Endodermal cell (in vitro differentiated cells): ENCODE measurements around the gene MMD. TPM values are rescaled to one million over a fixed set of nuclear protein-coding genes. Genes with fewer than 3 reads are reported as not detected.

ENCODE experiments used
- DNase-seq: peaks from one replicate; pipeline ENCODE4 v3.0.0-alpha.2; 2017
- H3K27ac ChIP-seq: 2 replicates; pipeline ENCODE4 v1.5.1; 2013; ENCODE audit warnings: mild to moderate bottlenecking, low read depth, low read length, moderate library complexity
- H3K27me3 ChIP-seq: 2 replicates; pipeline ENCODE4 v1.6.1; 2013; ENCODE audit warnings: mild to moderate bottlenecking, low read length, moderate library complexity; ENCODE audit not compliant: insufficient read depth, control insufficient read depth, poor library complexity, severe bottlenecking
- H3K36me3 ChIP-seq: 2 replicates; pipeline ENCODE4 v1.7.0; 2013; ENCODE audit warnings: mild to moderate bottlenecking, low read length, moderate library complexity; ENCODE audit not compliant: control insufficient read depth, insufficient read depth
- H3K4me1 ChIP-seq: one replicate; pipeline ENCODE4 v1.7.0; 2013; ENCODE audit warnings: low read length; ENCODE audit not compliant: control insufficient read depth, insufficient read depth
- H3K4me3 ChIP-seq: 2 replicates; pipeline ENCODE4 v1.5.1; 2013; ENCODE audit warnings: mild to moderate bottlenecking, low read length, moderate library complexity
- H3K9ac ChIP-seq: 2 replicates; pipeline ENCODE4 v1.6.1; 2013; ENCODE audit warnings: mild to moderate bottlenecking, low read length, moderate library complexity; ENCODE audit not compliant: poor library complexity, severe bottlenecking; ENCODE audit errors: extremely low read depth
- H3K9me3 ChIP-seq: 2 replicates; pipeline ENCODE4 v1.6.1; 2013; ENCODE audit warnings: mild to moderate bottlenecking, low read length, moderate library complexity; ENCODE audit not compliant: control insufficient read depth
- H3K27ac Mint-ChIP-seq: 2 replicates; pipeline ENCODE4 v1.8.0; 2020; ENCODE audit warnings: mixed read lengths
- H3K27me3 Mint-ChIP-seq: 2 replicates; pipeline ENCODE4 v1.8.0; 2021; ENCODE audit warnings: mild to moderate bottlenecking, mixed read lengths; ENCODE audit not compliant: insufficient read depth
- H3K36me3 Mint-ChIP-seq: 2 replicates; pipeline ENCODE4 v1.8.0; 2020; ENCODE audit warnings: low read depth, mixed read lengths
- H3K4me1 Mint-ChIP-seq: 2 replicates; pipeline ENCODE4 v1.8.0; 2020; ENCODE audit warnings: mixed read lengths
- H3K4me3 Mint-ChIP-seq: 2 replicates; pipeline ENCODE4 v1.8.0; 2020; ENCODE audit warnings: mild to moderate bottlenecking, moderate library complexity, mixed read lengths
- H3K9me3 Mint-ChIP-seq: 2 replicates; pipeline ENCODE4 v1.8.0; 2020; ENCODE audit warnings: mild to moderate bottlenecking, mixed read lengths
- WGBS, 2 experiments: methylation state at CpG; one replicate each; pipeline versions ENCODE4 v1.1.5 to v1.1.7; 2013; ENCODE audit warnings: missing lambda C conversion rate in 2 of 2, mixed read lengths in 1 of 2; ENCODE audit not compliant: insufficient coverage in 1 of 2, insufficient read length in 1 of 2; 5-methylcytosine and 5-hydroxymethylcytosine counted together
- total RNA-seq, 2 donors: library from RNA; stranded (reverse); fragmentation: NEBNext Ultra II Directional in 1 of 2; extraction: Animal tissue kit (Norgen Biotek cat#: 25700) in 1 of 2; gene quantifications; 2 replicates in 1 of 2; 3 replicates in 1 of 2; pipeline ENCODE4 v1.2.1, GENCODE V29; 2021
- TF ChIP-seq, protein P1 (sequence below): fragments of 200-600 bp; sonication (generic); conservative IDR thresholded peaks from 2 replicates; pipeline ENCODE4 v1.5.0; 2021; ENCODE audit warnings: antibody characterized with exemption, mild to moderate bottlenecking

Gene MMD
- total RNA-seq, 2 donors from 2014 or later, result 40.1 to 40.2 TPM

DNA sequence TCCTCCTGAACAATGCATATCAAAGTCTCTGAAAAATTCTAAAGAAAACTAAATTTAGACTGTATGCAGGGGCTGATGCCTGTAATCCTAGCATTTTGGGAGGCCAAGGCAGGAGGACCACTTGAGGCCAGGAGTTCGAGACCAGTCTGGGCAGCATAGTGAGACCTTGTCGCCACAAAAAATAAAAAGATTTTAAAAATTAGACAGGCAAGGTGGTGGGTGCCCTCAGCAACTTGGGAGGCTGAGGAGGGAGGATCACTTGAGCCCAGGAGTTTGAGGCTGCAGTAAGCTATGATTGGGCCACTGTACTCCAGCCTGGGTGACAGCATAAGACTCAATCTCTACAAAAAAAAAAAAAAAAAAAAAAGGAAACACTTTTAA lies 30.1 kb upstream of the MMD start:
- no peak for DNase-seq
- no peak overlapping the region for H3K27ac Mint-ChIP-seq
- H3K9me3 Mint-ChIP-seq, result peaks cover 1% of the 10 kb centered on the region
- Histone ChIP-seq H3K27ac (no peak overlapping the region), H3K27me3 (no peaks in the 10 kb centered on the region), H3K4me3 (no peak overlapping the region), H3K9me3 (peaks cover 3% of the 10 kb centered on the region), H3K4me1 (peaks cover 7% of the 10 kb centered on the region), H3K36me3 (no peaks in the 10 kb centered on the region), H3K9ac (no peak overlapping the region)
- H3K4me3 Mint-ChIP-seq, result no peak overlapping the region
- peaks cover 1% of the 10 kb centered on the region for H3K27me3 Mint-ChIP-seq
- H3K36me3 Mint-ChIP-seq, result no peaks in the 10 kb centered on the region
- peaks cover 30% of the 10 kb centered on the region for H3K4me1 Mint-ChIP-seq
- TF ChIP-seq, protein P1, sequence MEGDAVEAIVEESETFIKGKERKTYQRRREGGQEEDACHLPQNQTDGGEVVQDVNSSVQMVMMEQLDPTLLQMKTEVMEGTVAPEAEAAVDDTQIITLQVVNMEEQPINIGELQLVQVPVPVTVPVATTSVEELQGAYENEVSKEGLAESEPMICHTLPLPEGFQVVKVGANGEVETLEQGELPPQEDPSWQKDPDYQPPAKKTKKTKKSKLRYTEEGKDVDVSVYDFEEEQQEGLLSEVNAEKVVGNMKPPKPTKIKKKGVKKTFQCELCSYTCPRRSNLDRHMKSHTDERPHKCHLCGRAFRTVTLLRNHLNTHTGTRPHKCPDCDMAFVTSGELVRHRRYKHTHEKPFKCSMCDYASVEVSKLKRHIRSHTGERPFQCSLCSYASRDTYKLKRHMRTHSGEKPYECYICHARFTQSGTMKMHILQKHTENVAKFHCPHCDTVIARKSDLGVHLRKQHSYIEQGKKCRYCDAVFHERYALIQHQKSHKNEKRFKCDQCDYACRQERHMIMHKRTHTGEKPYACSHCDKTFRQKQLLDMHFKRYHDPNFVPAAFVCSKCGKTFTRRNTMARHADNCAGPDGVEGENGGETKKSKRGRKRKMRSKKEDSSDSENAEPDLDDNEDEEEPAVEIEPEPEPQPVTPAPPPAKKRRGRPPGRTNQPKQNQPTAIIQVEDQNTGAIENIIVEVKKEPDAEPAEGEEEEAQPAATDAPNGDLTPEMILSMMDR, result no peak
- WGBS, 2 experiments, result 80 to 94% methylated on average over 1 to 2 of the region's 2 CpGs

- TF ChIP-seq, protein P1, result no peak
- peaks cover 1% of the 10 kb centered on the region for H3K9me3 Mint-ChIP-seq
- peaks cover 35% of the 10 kb centered on the region for H3K4me1 Mint-ChIP-seq
- no peaks in the 10 kb centered on the region for H3K36me3 Mint-ChIP-seq
- Histone ChIP-seq H3K9me3 (peaks cover 3% of the 10 kb centered on the region), H3K27ac (no peak overlapping the region), H3K4me1 (peaks cover 12% of the 10 kb centered on the region), H3K9ac (no peak overlapping the region), H3K36me3 (no peaks in the 10 kb centered on the region), H3K4me3 (no peak overlapping the region), H3K27me3 (no peaks in the 10 kb centered on the region)
- DNase-seq, result no peak
- no peak overlapping the region for H3K4me3 Mint-ChIP-seq
- H3K27me3 Mint-ChIP-seq, result peaks cover 1% of the 10 kb centered on the region
- WGBS, 2 experiments, result 93 to 100% methylated on average over 1 of the region's 1 CpG
- H3K27ac Mint-ChIP-seq, result no peak overlapping the region
Observed at GRCh38 chr17:55451203-55451641, 29.6 kb upstream of the MMD start.

GRCh38 chr17:55450232-55450825 lies 28.7 kb upstream of the MMD start:
- Mint-ChIP-seq H3K4me3 (no peak overlapping the region), H3K27ac (no peak overlapping the region), H3K36me3 (no peaks in the 10 kb centered on the region), H3K27me3 (peaks cover 1% of the 10 kb centered on the region), H3K4me1 (peaks cover 43% of the 10 kb centered on the region), H3K9me3 (peaks cover 1% of the 10 kb centered on the region)
- Histone ChIP-seq H3K9ac (no peak overlapping the region), H3K27ac (no peak overlapping the region), H3K4me3 (no peak overlapping the region), H3K4me1 (peaks cover 13% of the 10 kb centered on the region), H3K36me3 (no peaks in the 10 kb centered on the region), H3K9me3 (peaks cover 3% of the 10 kb centered on the region), H3K27me3 (no peaks in the 10 kb centered on the region)
- TF ChIP-seq, protein P1, result no peak
- DNase-seq, result no peak
- 90 to 100% methylated on average over 6 to 7 of the region's 7 CpGs for WGBS, 2 experiments
